ENCODE measurements around the gene JAGN1.
"Not testable (repeated sequence)": the region's sequence is repeated elsewhere in the genome, so short reads cannot be mapped to it uniquely, and the experiment has no call there.

JAGN1 gene

GRCh38 chr3:9928158-9928557, 37.7 kb downstream of the JAGN1 start:
- DNase-seq: no peak

- DNase-seq: no peak
These were observed 40.5 kb downstream of the JAGN1 start for GRCh38 chr3:9930804-9931418.

DNA sequence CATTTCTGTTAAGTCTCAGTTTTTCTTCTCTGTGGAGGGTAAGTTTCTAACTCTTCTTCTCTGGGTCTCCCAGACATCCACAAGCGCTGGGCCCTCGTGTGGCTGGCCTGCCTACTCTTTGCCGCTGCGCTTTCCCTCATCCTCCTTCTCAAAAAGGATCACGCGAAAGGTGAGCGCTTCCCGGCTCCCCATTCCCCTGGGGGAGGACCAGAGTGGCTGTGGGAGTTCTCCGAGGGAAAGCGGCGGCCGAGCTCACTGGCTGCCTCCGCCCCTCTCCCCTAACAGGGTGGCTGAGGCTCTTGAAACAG, 42.1 kb downstream of the JAGN1 start:
- DNase-seq: no peak

DNA sequence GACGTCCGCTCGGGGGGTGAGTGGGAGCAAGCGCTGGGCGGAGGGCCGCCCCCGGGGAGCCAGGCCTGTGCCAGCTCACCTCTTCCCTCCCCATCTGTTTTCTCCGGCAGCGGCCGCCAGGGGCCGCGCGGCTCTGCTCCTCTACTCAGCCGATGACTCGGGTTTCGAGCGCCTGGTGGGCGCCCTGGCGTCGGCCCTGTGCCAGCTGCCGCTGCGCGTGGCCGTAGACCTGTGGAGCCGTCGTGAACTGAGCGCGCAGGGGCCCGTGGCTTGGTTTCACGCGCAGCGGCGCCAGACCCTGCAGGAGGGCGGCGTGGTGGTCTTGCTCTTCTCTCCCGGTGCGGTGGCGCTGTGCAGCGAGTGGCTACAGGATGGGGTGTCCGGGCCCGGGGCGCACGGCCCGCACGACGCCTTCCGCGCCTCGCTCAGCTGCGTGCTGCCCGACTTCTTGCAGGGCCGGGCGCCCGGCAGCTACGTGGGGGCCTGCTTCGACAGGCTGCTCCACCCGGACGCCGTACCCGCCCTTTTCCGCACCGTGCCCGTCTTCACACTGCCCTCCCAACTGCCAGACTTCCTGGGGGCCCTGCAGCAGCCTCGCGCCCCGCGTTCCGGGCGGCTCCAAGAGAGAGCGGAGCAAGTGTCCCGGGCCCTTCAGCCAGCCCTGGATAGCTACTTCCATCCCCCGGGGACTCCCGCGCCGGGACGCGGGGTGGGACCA, 42.6 kb downstream of the JAGN1 start:
- DNase-seq: peak; percentile 91

- DNase-seq: peak; percentile 98
These were observed 43.3 kb downstream of the JAGN1 start, which contains the start of gene CRELD1 for GRCh38 chr3:9933561-9934234. Gene CRELD1 (plus strand): TSS chr3:9933834. CDS start chr3:9934439, 605 bp downstream.

DNA sequence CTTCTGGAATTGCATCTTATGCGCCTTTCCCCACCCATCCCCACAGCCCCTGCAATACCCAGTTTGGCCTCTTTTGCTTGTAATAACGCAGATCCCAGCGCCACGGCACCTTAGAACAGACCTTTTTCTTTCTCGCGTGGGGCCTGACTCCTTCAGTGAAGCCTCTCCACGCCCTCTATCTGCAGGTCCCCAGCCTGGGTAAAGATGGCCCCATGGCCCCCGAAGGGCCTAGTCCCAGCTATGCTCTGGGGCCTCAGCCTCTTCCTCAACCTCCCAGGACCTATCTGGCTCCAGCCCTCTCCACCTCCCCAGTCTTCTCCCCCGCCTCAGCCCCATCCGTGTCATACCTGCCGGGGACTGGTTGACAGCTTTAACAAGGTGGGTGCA, 43.8 kb downstream of the JAGN1 start:
- DNase-seq: no peak

- no peak for DNase-seq
These were observed 44.6 kb downstream of the JAGN1 start for GRCh38 chr3:9934993-9935392.

- DNase-seq: no peak
These were observed 45.6 kb downstream of the JAGN1 start for GRCh38 chr3:9935966-9936510.

GRCh38 chr3:9937486-9938238, 47.3 kb downstream of the JAGN1 start:
- no peak for DNase-seq

DNA sequence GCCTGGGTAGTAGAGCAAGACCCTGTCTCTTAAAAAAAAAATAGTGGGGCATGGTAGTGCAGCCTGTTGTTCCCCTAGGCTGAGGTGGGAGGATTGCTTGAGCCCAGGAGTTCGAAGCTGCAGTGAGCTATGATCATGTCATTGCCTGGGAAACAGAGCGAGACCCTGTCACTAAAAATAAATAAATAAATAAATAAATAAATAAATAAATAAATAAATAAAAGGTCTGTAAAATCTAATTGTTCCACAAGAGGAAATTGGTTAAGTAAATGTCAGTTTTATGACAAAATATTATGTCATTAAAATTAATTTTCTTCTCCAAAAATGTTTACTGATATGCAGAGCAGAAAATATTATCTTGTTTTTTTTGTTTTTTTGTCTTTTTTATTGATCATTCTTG, 48.6 kb downstream of the JAGN1 start:
- DNase-seq: no peak

GRCh38 chr3:9939906-9940305, 49.5 kb downstream of the JAGN1 start:
- DNase-seq: not testable (repeated sequence)

- no peak for DNase-seq
These were observed 50.3 kb downstream of the JAGN1 start for GRCh38 chr3:9940746-9941145.

DNA sequence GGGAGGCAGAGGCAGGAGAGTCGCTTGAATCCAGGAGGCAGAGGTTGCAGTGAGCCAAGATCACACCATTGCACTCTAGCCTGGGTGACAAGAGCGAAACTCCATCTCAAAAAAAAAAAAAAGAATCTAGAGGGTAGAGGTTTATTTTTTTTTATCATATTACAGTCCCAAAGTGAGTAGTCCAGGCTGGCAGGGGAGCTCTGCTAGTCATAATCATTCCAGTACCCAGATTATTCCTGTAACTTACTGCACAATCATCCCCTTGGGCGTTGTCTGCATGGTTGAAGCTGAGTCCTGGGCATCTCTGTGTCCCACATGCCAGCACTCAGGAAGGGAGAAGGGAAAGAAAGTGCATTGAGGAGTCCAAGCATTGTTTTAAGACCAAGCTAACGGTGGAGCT, 51.8 kb downstream of the JAGN1 start:
- no peak for DNase-seq

GRCh38 chr3:9942934-9943690, 52.7 kb downstream of the JAGN1 start:
- DNase-seq: no peak
